ENCODE results near the gene MTOR. TPM values are rescaled to one million over a fixed set of nuclear protein-coding genes. Genes with fewer than 3 reads are reported as not detected.
A peak's percentile ranks its signal among the peaks of the same experiment; 100 is the strongest.
"Not testable (repeated sequence)": the region's sequence is repeated elsewhere in the genome, so short reads cannot be mapped to it uniquely, and the experiment has no call there.

Gene MTOR
- total RNA-seq, 2 experiments from 2014 or later: 40.7 to 45.4 TPM

GRCh38 chr1:11179125-11179524, 83.2 kb downstream of the MTOR start:
- DNase-seq: no peak
- Mint-ChIP-seq H3K9me3 (no peaks in the 10 kb centered on the region), H3K27me3 (no peaks in the 10 kb centered on the region), H3K36me3 (no peaks in the 10 kb centered on the region), H3K4me1 (no peaks in the 10 kb centered on the region), H3K27ac (no peak overlapping the region), H3K4me3 (no peak overlapping the region)
- POLR2A ChIA-PET: no interaction called here
- ATAC-seq (ENCODE audit: low read depth): no peak

GRCh38 chr1:11178021-11179015, 84.0 kb downstream of the MTOR start:
- no peaks in the 10 kb centered on the region for H3K9me3 Mint-ChIP-seq
- no peak for DNase-seq
- H3K27ac Mint-ChIP-seq: no peak overlapping the region
- POLR2A ChIA-PET: no interaction called here
- H3K27me3 Mint-ChIP-seq: no peaks in the 10 kb centered on the region
- peaks cover 2% of the 10 kb centered on the region for H3K36me3 Mint-ChIP-seq
- no peaks in the 10 kb centered on the region for H3K4me1 Mint-ChIP-seq
- ATAC-seq (ENCODE audit: low read depth): no peak
- H3K4me3 Mint-ChIP-seq: no peak overlapping the region

GRCh38 chr1:11176081-11176706, 86.2 kb downstream of the MTOR start:
- no peak overlapping the region for H3K4me3 Mint-ChIP-seq
- DNase-seq (no peak), ATAC-seq (ENCODE audit: low read depth) (no peak)
- no peaks in the 10 kb centered on the region for H3K27me3 Mint-ChIP-seq
- peaks cover 2% of the 10 kb centered on the region for H3K36me3 Mint-ChIP-seq
- no peak overlapping the region for H3K27ac Mint-ChIP-seq
- no peaks in the 10 kb centered on the region for H3K4me1 Mint-ChIP-seq
- no peaks in the 10 kb centered on the region for H3K9me3 Mint-ChIP-seq
- POLR2A ChIA-PET: interaction anchor here (0.6 kb wide), 1 partner anchor 156 kb away, joined by 3 read pairs; no protein-coding TSS in a partner anchor

- peaks cover 2% of the 10 kb centered on the region for H3K36me3 Mint-ChIP-seq
- POLR2A ChIA-PET: interaction anchor here (0.6 kb wide), 1 partner anchor 157 kb away, joined by 3 read pairs; no protein-coding TSS in a partner anchor
- DNase-seq: no peak
- ATAC-seq (ENCODE audit: low read depth): no peak
- H3K4me3 Mint-ChIP-seq: no peak overlapping the region
- H3K9me3 Mint-ChIP-seq: no peaks in the 10 kb centered on the region
- H3K27ac Mint-ChIP-seq: no peak overlapping the region
- no peaks in the 10 kb centered on the region for H3K4me1 Mint-ChIP-seq
- no peaks in the 10 kb centered on the region for H3K27me3 Mint-ChIP-seq
Observed at GRCh38 chr1:11175461-11175860, 86.9 kb downstream of the MTOR start.

GRCh38 chr1:11174261-11174942, 87.9 kb downstream of the MTOR start:
- Mint-ChIP-seq H3K27me3 (no peaks in the 10 kb centered on the region), H3K36me3 (peaks cover 2% of the 10 kb centered on the region), H3K4me1 (no peaks in the 10 kb centered on the region), H3K4me3 (no peak overlapping the region), H3K27ac (no peak overlapping the region), H3K9me3 (no peaks in the 10 kb centered on the region)
- POLR2A ChIA-PET: interaction anchor here (0.6 kb wide), 1 partner anchor 36 kb away, joined by 3 read pairs; no protein-coding TSS in a partner anchor
- ATAC-seq (ENCODE audit: low read depth) (no peak), DNase-seq (no peak)

- H3K9me3 Mint-ChIP-seq: peaks cover 2% of the 10 kb centered on the region
- no peaks in the 10 kb centered on the region for H3K27me3 Mint-ChIP-seq
- H3K27ac Mint-ChIP-seq: no peak overlapping the region
- H3K4me3 Mint-ChIP-seq: no peak overlapping the region
- peaks cover 17% of the 10 kb centered on the region for H3K36me3 Mint-ChIP-seq
- ATAC-seq (ENCODE audit: low read depth): no peak
- no peaks in the 10 kb centered on the region for H3K4me1 Mint-ChIP-seq
- POLR2A ChIA-PET: no interaction called here
- no peak for DNase-seq
Observed at GRCh38 chr1:11170102-11170501, 92.2 kb downstream of the MTOR start.

- Mint-ChIP-seq H3K4me3 (no peak overlapping the region), H3K27me3 (no peaks in the 10 kb centered on the region), H3K27ac (no peak overlapping the region), H3K4me1 (no peaks in the 10 kb centered on the region), H3K9me3 (peaks cover 2% of the 10 kb centered on the region), H3K36me3 (peaks cover 23% of the 10 kb centered on the region)
- POLR2A ChIA-PET: no interaction called here
- no peak for ATAC-seq (ENCODE audit: low read depth)
- no peak for DNase-seq
Observed at GRCh38 chr1:11169202-11169601, 93.1 kb downstream of the MTOR start.

- POLR2A ChIA-PET: no interaction called here
- Mint-ChIP-seq H3K27ac (peak overlapping the region; percentile 14), H3K36me3 (peaks cover 24% of the 10 kb centered on the region), H3K4me1 (no peaks in the 10 kb centered on the region), H3K27me3 (no peaks in the 10 kb centered on the region), H3K9me3 (peaks cover 2% of the 10 kb centered on the region), H3K4me3 (no peak overlapping the region)
- ATAC-seq (ENCODE audit: low read depth) (no peak), DNase-seq (no peak)
Observed at GRCh38 chr1:11168731-11169130, 93.6 kb downstream of the MTOR start.

- POLR2A ChIA-PET; H3K27me3 Mint-ChIP-seq; DNase-seq; ATAC-seq (ENCODE audit: low read depth); H3K4me1 Mint-ChIP-seq; H3K27ac Mint-ChIP-seq; H3K4me3 Mint-ChIP-seq; H3K9me3 Mint-ChIP-seq: not testable (repeated sequence)
- peaks cover 35% of the 10 kb centered on the region for H3K36me3 Mint-ChIP-seq
Observed at GRCh38 chr1:11166744-11167143, 95.6 kb downstream of the MTOR start.

GRCh38 chr1:11162752-11163151, 99.6 kb downstream of the MTOR start:
- H3K9me3 Mint-ChIP-seq; H3K4me1 Mint-ChIP-seq; POLR2A ChIA-PET; H3K4me3 Mint-ChIP-seq; ATAC-seq (ENCODE audit: low read depth); H3K27me3 Mint-ChIP-seq; DNase-seq; H3K27ac Mint-ChIP-seq: not testable (repeated sequence)
- peaks cover 38% of the 10 kb centered on the region for H3K36me3 Mint-ChIP-seq

GRCh38 chr1:11158720-11159321, 103.5 kb downstream of the MTOR start:
- Mint-ChIP-seq H3K27ac (no peak overlapping the region), H3K9me3 (no peaks in the 10 kb centered on the region), H3K4me1 (peaks cover 5% of the 10 kb centered on the region), H3K36me3 (peaks cover 21% of the 10 kb centered on the region), H3K4me3 (no peak overlapping the region), H3K27me3 (no peaks in the 10 kb centered on the region)
- POLR2A ChIA-PET: interaction anchor here (0.7 kb wide), 1 partner anchor 447 kb away, joined by 3 read pairs; no protein-coding TSS in a partner anchor
- DNase-seq: no peak
- no peak for ATAC-seq (ENCODE audit: low read depth)

- POLR2A ChIA-PET: no interaction called here
- no peak for DNase-seq
- no peak for ATAC-seq (ENCODE audit: low read depth)
- peaks cover 17% of the 10 kb centered on the region for H3K36me3 Mint-ChIP-seq
- no peak overlapping the region for H3K27ac Mint-ChIP-seq
- peaks cover 5% of the 10 kb centered on the region for H3K4me1 Mint-ChIP-seq
- H3K4me3 Mint-ChIP-seq: no peak overlapping the region
- no peaks in the 10 kb centered on the region for H3K9me3 Mint-ChIP-seq
- H3K27me3 Mint-ChIP-seq: no peaks in the 10 kb centered on the region
Observed at GRCh38 chr1:11158291-11158690, 104.1 kb downstream of the MTOR start.

GRCh38 chr1:11157867-11158266, 104.5 kb downstream of the MTOR start:
- POLR2A ChIA-PET: no interaction called here
- H3K27me3 Mint-ChIP-seq: no peaks in the 10 kb centered on the region
- H3K27ac Mint-ChIP-seq: no peak overlapping the region
- peaks cover 16% of the 10 kb centered on the region for H3K36me3 Mint-ChIP-seq
- DNase-seq (no peak), ATAC-seq (ENCODE audit: low read depth) (no peak)
- no peak overlapping the region for H3K4me3 Mint-ChIP-seq
- no peaks in the 10 kb centered on the region for H3K9me3 Mint-ChIP-seq
- peaks cover 5% of the 10 kb centered on the region for H3K4me1 Mint-ChIP-seq

All from activated naive CD8-positive, alpha-beta T cell treated with anti-CD3 and anti-CD28 coated beads, Interleukin-2, amount 10 ng/mL, durations not matched to agents 7 days and 5 days (primary cell).